Esophagus muscularis mucosa (tissue), 4 donors: Measurements from ENCODE around the gene WRAP53.

Experiments used
- CTCF ChIP-seq, 3 experiments: fragments of 200-600 bp in 2 of 3; fragments of 450-650 bp in 1 of 3; sonication (generic) in 2 of 3; IDR thresholded peaks; one replicate each; pipeline ENCODE4 v1.5.1; 2017 to 2019; ENCODE audit warnings: antibody characterized with exemption in 3 of 3, mild to moderate bottlenecking in 2 of 3, moderate library complexity in 1 of 3
- EP300 ChIP-seq: sonication (generic); formaldehyde crosslinking; IDR thresholded peaks from one replicate; pipeline ENCODE4 v1.6.1; 2017; ENCODE audit warnings: antibody characterized with exemption
- POLR2A ChIP-seq: fragments of 450-650 bp; IDR thresholded peaks from one replicate; pipeline ENCODE4 v1.6.1; 2017; ENCODE audit warnings: antibody characterized with exemption, moderate library complexity, mild to moderate bottlenecking, low read depth
- POLR2AphosphoS5 ChIP-seq, 2 donors: sonication (generic); formaldehyde crosslinking; IDR thresholded peaks; one replicate each; pipeline ENCODE4 v1.6.1; 2017; ENCODE audit warnings: antibody characterized with exemption in 2 of 2

GRCh38 chr17:7676533-7676932 lies 11.7 kb upstream of the WRAP53 start:
- TF ChIP-seq POLR2A (no peak), CTCF (IDR thresholded peaks at IDR 0.05) (no peak), EP300 (no peak), POLR2AphosphoS5 (IDR thresholded peaks at IDR 0.05) (no peak)
